Liver (tissue), 3 donors: ENCODE data around the gene DDX4.
"Not testable (repeated sequence)": the region's sequence is repeated elsewhere in the genome, so short reads cannot be mapped to it uniquely, and the experiment has no call there.

Experiments used
- CTCF ChIP-seq: fragments of 150-350 bp; IDR thresholded peaks from 2 replicates; pipeline ENCODE4 v1.5.1; 2017; ENCODE audit warnings: improper control_type of control experiment, low read depth, low read length; ENCODE audit not compliant: missing input control
- FOXA1 ChIP-seq: IDR thresholded peaks from 2 replicates; pipeline ENCODE4 v1.6.1; 2016; ENCODE audit warnings: antibody characterized with exemption
- JUND ChIP-seq, 2 donors: IDR thresholded peaks; 2 replicates each; pipeline ENCODE4 v1.6.1; 2016; ENCODE audit warnings: antibody characterized with exemption in 2 of 2
- MAX ChIP-seq: IDR thresholded peaks from 2 replicates; pipeline ENCODE4 v1.6.1; 2016; ENCODE audit warnings: antibody characterized with exemption
- RAD21 ChIP-seq, 2 donors: IDR thresholded peaks; 2 replicates each; pipeline ENCODE4 v1.6.1; 2016; ENCODE audit warnings: antibody characterized with exemption in 2 of 2, mild to moderate bottlenecking in 2 of 2
- YY1 ChIP-seq: IDR thresholded peaks from 2 replicates; pipeline ENCODE4 v1.6.1; 2016; ENCODE audit warnings: antibody characterized with exemption, mild to moderate bottlenecking
- donor health status: healthy.
- donor health status: healthy.

GRCh38 chr5:55761721-55762120 lies 23.9 kb downstream of the DDX4 start:
- TF ChIP-seq MAX; CTCF; JUND (IDR thresholded peaks at IDR 0.05); FOXA1; RAD21 (IDR thresholded peaks at IDR 0.05); YY1: not testable (repeated sequence)
